ENCODE measurements around the gene ST6GALNAC4.

Gene ST6GALNAC4

GRCh38 chr9:127937056-127937387 is 20.2 kb upstream of the ST6GALNAC4 start:
- no peak for TF ChIP-seq CTCF (conservative IDR thresholded peaks at IDR 0.05; ENCODE audit: low read depth, low read length)
- DNase-seq (ENCODE audit: low read depth): no peak
- H3K4me3 ChIP-seq (ENCODE audit: low read length): peak overlapping the region; percentile 92

- no peak for DNase-seq (ENCODE audit: low read depth)
- TF ChIP-seq CTCF (conservative IDR thresholded peaks at IDR 0.05; ENCODE audit: low read depth, low read length): no peak
- H3K4me3 ChIP-seq (ENCODE audit: low read length): peak overlapping the region; percentile 92
Observed at GRCh38 chr9:127936347-127936852, 19.6 kb upstream of the ST6GALNAC4 start.

- TF ChIP-seq CTCF (conservative IDR thresholded peaks at IDR 0.05; ENCODE audit: low read depth, low read length): no peak
- DNase-seq (ENCODE audit: low read depth): no peak
- no peak overlapping the region for H3K4me3 ChIP-seq (ENCODE audit: low read length)
Observed at GRCh38 chr9:127935765-127936221, 19.0 kb upstream of the ST6GALNAC4 start.

- H3K4me3 ChIP-seq (ENCODE audit: low read length): no peak overlapping the region
- TF ChIP-seq CTCF (conservative IDR thresholded peaks at IDR 0.05; ENCODE audit: low read depth, low read length): no peak
- no peak for DNase-seq (ENCODE audit: low read depth)
Observed at GRCh38 chr9:127934986-127935385, 18.1 kb upstream of the ST6GALNAC4 start.

- TF ChIP-seq CTCF (conservative IDR thresholded peaks at IDR 0.05; ENCODE audit: low read depth, low read length): peak; percentile 5
- no peak overlapping the region for H3K4me3 ChIP-seq (ENCODE audit: low read length)
Observed at GRCh38 chr9:127934248-127934647, 17.4 kb upstream of the ST6GALNAC4 start.

GRCh38 chr9:127931092-127931881 is 14.4 kb upstream of the ST6GALNAC4 start:
- DNase-seq (ENCODE audit: low read depth): peak; percentile 68
- TF ChIP-seq CTCF (conservative IDR thresholded peaks at IDR 0.05; ENCODE audit: low read depth, low read length): no peak
- peak overlapping the region; percentile 56 for H3K4me3 ChIP-seq (ENCODE audit: low read length)

More at GRCh38 chr9:127934248-127934647, 17.4 kb upstream of the ST6GALNAC4 start:
- no peak for DNase-seq (ENCODE audit: low read depth)
